Measurements from ENCODE around the gene RPS15A. TPM values are rescaled to one million over a fixed set of nuclear protein-coding genes. Genes with fewer than 3 reads are reported as not detected.

The RPS15A gene
- total RNA-seq, 4 donors from 2014 or later = 732 to 4,133 (median 2,636) TPM

DNA sequence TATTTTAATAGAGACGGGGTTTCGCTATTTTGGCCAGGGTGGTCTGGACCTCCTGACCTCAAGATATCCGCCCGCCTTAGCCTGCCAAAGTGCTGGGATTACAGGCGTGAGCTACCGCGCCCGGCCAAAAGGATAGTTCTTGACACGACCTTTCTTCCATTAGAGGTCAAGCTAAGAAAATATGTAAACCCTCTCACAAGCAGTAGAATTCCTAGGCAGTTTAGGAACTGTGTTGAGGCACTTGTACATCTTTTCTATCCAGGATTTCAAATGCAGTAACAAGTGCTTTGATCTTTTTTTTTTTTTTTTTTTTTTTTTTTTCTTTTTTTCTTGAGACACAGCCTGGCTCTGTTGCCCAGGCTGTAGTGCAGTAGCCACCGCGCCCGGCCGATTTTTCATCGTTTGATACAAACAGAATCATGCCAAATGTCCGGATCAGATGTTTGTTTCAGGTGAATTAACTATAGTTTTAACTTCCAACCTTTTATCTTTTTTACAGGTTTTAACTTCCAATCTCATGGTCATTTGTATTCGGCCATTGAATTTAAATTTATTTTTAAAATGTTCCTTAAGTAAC is 12.7 kb upstream of the RPS15A start:
- WGBS, 2 donors = 85 to 92% methylated on average over 16 of the region's 16 CpGs
- Histone ChIP-seq H3K27ac (peak overlapping the region in 1 of 4 donors; percentile 95), H3K36me3 (peaks cover 0 to 37% (median 7%) of the 10 kb centered on the region in 3 donors), H3K4me3 (no peak overlapping the region), H3K27me3 (no peaks in the 10 kb centered on the region), H3K4me1 (peaks cover 8 to 48% (median 20%) of the 10 kb centered on the region in 3 donors), H3K9me3 (no peaks in the 10 kb centered on the region)
- DNase-seq = no peak
- intact Hi-C loops (cut with DNase I) = no loop called here
- TF ChIP-seq, protein P1, sequence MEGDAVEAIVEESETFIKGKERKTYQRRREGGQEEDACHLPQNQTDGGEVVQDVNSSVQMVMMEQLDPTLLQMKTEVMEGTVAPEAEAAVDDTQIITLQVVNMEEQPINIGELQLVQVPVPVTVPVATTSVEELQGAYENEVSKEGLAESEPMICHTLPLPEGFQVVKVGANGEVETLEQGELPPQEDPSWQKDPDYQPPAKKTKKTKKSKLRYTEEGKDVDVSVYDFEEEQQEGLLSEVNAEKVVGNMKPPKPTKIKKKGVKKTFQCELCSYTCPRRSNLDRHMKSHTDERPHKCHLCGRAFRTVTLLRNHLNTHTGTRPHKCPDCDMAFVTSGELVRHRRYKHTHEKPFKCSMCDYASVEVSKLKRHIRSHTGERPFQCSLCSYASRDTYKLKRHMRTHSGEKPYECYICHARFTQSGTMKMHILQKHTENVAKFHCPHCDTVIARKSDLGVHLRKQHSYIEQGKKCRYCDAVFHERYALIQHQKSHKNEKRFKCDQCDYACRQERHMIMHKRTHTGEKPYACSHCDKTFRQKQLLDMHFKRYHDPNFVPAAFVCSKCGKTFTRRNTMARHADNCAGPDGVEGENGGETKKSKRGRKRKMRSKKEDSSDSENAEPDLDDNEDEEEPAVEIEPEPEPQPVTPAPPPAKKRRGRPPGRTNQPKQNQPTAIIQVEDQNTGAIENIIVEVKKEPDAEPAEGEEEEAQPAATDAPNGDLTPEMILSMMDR (IDR thresholded peaks at IDR 0.05) = no peak
- no peak for TF ChIP-seq POLR2A (IDR thresholded peaks at IDR 0.05)

GRCh38 chr16:18801145-18801972 is 11.2 kb upstream of the RPS15A start, which contains the start of gene ARL6IP1:
TSS of gene ARL6IP1 (minus strand) at chr16:18801549. CDS start at chr16:18801466, 83 bp downstream.
- WGBS, 2 donors = 0% methylated on average over 5 to 14 of the region's 77 CpGs
- Histone ChIP-seq H3K4me1 (peaks cover 8 to 50% (median 24%) of the 10 kb centered on the region in 3 donors), H3K27me3 (no peaks in the 10 kb centered on the region), H3K36me3 (peaks cover 0 to 37% (median 0%) of the 10 kb centered on the region in 3 donors), H3K27ac (peak within 1 kb of the TSS; percentile 94 to 96 (median 94)), H3K9me3 (no peaks in the 10 kb centered on the region), H3K4me3 (peak within 1 kb of the TSS; percentile 73 to 91 (median 88))
- peak; percentile 96 for DNase-seq
- intact Hi-C loops (cut with DNase I) = no loop called here
- TF ChIP-seq, protein P1 (IDR thresholded peaks at IDR 0.05) = peak; percentile 87 to 98 (median 94)
- peak; percentile 61 to 100 (median 99) for TF ChIP-seq POLR2A (IDR thresholded peaks at IDR 0.05)

DNA sequence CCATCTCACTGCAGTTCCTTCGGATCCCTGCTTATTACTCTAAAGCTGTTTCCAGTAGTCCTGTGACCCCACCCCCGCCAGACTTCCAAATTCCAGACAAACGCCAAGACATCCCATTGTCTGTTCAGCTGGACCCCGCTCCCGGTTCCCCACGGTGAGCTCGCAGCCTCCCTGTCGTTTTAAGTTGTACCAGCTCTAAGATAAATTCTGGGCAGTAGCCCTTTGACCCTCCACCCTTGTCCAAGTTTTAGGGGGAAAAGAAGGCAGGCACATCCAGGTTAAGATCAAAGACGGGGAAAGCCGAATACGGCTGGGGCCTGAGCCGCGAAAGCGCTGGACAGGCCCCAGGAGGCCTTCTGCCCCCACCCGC is 10.6 kb upstream of the RPS15A start:
- Histone ChIP-seq H3K4me3 (peak overlapping the region; percentile 73 to 91 (median 88)), H3K36me3 (peaks cover 0 to 37% (median 5%) of the 10 kb centered on the region in 3 donors), H3K27me3 (no peaks in the 10 kb centered on the region), H3K4me1 (peaks cover 8 to 54% (median 24%) of the 10 kb centered on the region in 3 donors), H3K9me3 (no peaks in the 10 kb centered on the region), H3K27ac (peak overlapping the region; percentile 94 to 96 (median 94))
- no peak for TF ChIP-seq POLR2A (IDR thresholded peaks at IDR 0.05)
- TF ChIP-seq, protein P1 (IDR thresholded peaks at IDR 0.05) = no peak
- no peak for DNase-seq
- 0% methylated on average over 4 to 9 of the region's 15 CpGs for WGBS, 2 donors
- intact Hi-C loops (cut with DNase I) = no loop called here

GRCh38 chr16:18800293-18800692 is 10.2 kb upstream of the RPS15A start:
- H3K27ac ChIP-seq = peak overlapping the region; percentile 94 to 96 (median 94)
- DNase-seq = no peak
- intact Hi-C loops (cut with DNase I) = no loop called here
- H3K4me3 ChIP-seq = peak overlapping the region; percentile 73 to 91 (median 88)
- H3K9me3 ChIP-seq = no peaks in the 10 kb centered on the region
- no peaks in the 10 kb centered on the region for H3K27me3 ChIP-seq
- peaks cover 0 to 37% (median 10%) of the 10 kb centered on the region in 3 donors for H3K36me3 ChIP-seq
- 0 to 2% methylated on average over 8 of the region's 8 CpGs for WGBS, 2 donors
- H3K4me1 ChIP-seq = peaks cover 8 to 54% (median 24%) of the 10 kb centered on the region in 3 donors
- no peak for TF ChIP-seq POLR2A (IDR thresholded peaks at IDR 0.05)
- TF ChIP-seq, protein P1 (IDR thresholded peaks at IDR 0.05) = no peak

GRCh38 chr16:18799500-18799899 is 9.4 kb upstream of the RPS15A start:
- H3K4me1 ChIP-seq = peaks cover 8 to 51% (median 24%) of the 10 kb centered on the region in 3 donors
- no peak for DNase-seq
- TF ChIP-seq, protein P1 (IDR thresholded peaks at IDR 0.05) = no peak
- no peak for TF ChIP-seq POLR2A (IDR thresholded peaks at IDR 0.05)
- H3K9me3 ChIP-seq = no peaks in the 10 kb centered on the region
- intact Hi-C loops (cut with DNase I) = no loop called here
- H3K27me3 ChIP-seq = no peaks in the 10 kb centered on the region
- H3K4me3 ChIP-seq = peak overlapping the region in 2 of 4 donors; percentile 73 to 91
- peak overlapping the region in 1 of 4 donors; percentile 96 for H3K27ac ChIP-seq
- H3K36me3 ChIP-seq = peaks cover 0 to 40% (median 10%) of the 10 kb centered on the region in 3 donors
- WGBS, 2 donors = 46 to 73% methylated on average over 3 of the region's 3 CpGs
